Measurements from ENCODE around the gene TYRO3.

The TYRO3 gene

DNA sequence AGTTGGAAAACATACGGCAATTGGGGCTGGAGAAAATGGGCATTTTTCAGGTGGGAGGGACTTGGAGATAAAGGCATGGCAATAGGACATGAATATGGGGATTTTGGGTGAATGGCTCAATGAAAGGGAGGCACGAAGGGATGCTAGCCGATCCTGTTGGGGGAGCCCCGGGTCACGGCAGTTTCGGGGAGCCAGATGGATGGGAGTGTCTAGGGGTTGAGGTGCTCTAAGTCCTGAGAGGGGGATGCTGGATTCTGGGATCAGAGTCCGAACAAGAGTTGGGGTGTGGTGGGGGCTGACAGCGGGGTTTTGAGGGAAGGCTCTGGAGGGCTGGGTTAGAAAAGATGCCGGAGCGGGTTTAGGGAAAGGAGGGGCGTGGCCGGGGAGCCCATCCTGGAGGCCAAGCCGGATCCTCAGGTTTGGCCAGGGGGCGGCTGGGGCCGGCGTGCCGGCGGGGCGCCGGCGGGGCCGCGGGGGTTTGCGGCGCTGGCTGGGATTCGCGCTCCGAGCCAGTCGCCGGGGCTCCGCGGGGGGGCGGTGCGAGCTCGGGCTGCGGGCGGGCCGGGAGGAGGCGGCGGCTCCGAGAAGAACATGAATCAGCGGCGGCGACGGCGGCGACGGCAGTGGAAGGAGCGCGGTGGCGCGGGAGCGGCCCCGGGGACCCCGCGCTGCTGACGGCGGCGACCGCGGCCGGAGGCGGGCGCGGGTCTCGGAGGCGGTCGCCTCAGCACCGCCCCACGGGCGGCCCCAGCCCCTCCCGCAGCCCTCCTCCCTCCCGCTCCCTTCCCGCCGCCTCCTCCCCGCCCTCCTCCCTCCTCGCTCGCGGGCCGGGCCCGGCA is at the start of gene TYRO3:
Gene TYRO3, plus strand, starts transcription at position 813 of the 839 bp plus-strand sequence. CDS start 46 bp downstream, outside the sequence.
- peak within 1 kb of the TSS; percentile 72 for H3K4me3 ChIP-seq (ENCODE audit: control insufficient read depth, low read depth, low read length)
- DNase-seq (ENCODE audit: low read depth), result no peak
- TF ChIP-seq, protein P1, sequence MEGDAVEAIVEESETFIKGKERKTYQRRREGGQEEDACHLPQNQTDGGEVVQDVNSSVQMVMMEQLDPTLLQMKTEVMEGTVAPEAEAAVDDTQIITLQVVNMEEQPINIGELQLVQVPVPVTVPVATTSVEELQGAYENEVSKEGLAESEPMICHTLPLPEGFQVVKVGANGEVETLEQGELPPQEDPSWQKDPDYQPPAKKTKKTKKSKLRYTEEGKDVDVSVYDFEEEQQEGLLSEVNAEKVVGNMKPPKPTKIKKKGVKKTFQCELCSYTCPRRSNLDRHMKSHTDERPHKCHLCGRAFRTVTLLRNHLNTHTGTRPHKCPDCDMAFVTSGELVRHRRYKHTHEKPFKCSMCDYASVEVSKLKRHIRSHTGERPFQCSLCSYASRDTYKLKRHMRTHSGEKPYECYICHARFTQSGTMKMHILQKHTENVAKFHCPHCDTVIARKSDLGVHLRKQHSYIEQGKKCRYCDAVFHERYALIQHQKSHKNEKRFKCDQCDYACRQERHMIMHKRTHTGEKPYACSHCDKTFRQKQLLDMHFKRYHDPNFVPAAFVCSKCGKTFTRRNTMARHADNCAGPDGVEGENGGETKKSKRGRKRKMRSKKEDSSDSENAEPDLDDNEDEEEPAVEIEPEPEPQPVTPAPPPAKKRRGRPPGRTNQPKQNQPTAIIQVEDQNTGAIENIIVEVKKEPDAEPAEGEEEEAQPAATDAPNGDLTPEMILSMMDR (IDR thresholded peaks at IDR 0.05; ENCODE audit: control insufficient read depth, insufficient read depth, low read depth, low read length, missing control alignments), result no peak

DNA sequence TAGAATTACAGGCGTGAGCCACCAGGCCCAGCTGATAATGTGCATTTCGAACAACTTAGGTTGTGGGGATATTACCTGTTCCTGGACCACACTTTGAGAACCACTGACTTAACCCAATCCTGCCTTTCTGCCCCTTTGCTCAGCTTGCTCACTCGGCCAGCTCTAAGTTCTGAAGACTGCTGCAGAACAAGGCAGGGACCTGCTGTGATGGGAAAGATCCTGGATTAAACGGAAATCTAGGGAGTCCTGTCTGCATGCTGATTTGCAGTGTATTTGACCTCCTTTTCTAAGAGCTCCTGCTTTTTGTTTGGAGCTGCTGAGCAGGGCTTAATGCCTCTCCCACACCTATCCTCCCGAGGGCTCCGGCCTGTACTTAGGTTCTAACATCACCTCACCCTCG is 48.3 kb upstream of the TYRO3 start:
- DNase-seq (ENCODE audit: low read depth), result no peak
- H3K4me3 ChIP-seq (ENCODE audit: control insufficient read depth, low read depth, low read length), result no peak overlapping the region
- TF ChIP-seq, protein P1 (IDR thresholded peaks at IDR 0.05; ENCODE audit: control insufficient read depth, insufficient read depth, low read depth, low read length, missing control alignments), result no peak

DNA sequence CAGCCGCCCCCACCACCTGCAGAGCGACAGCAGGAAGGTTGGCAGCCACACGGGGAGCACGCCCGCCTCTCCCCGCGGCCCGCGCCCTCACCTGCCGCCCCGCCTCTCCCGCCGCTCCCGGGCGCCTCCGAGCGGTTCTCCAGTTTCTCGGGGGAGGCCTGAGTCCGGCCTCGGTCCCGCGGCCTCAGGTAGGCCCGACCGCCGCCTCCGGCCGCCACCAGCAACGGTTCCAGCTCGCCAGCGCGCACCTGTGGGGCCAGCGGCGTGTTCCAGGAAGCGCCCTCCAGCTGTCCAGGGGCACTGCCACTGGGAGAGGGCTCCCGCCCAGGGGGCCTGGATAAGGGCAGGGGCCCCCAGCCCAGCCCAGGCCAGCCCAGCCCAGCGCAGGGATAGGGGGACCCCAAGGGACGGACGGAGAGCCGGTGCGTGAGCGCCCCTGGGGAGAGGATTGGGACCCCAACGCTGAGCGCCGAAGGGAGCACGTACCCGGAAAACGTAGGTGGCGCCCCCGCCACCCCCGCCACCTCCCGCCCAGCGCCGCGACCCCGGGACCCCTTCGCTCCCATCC is 47.6 kb upstream of the TYRO3 start:
- TF ChIP-seq, protein P1 (IDR thresholded peaks at IDR 0.05; ENCODE audit: control insufficient read depth, insufficient read depth, low read depth, low read length, missing control alignments), result no peak
- DNase-seq (ENCODE audit: low read depth), result no peak
- no peak overlapping the region for H3K4me3 ChIP-seq (ENCODE audit: control insufficient read depth, low read depth, low read length)

DNA sequence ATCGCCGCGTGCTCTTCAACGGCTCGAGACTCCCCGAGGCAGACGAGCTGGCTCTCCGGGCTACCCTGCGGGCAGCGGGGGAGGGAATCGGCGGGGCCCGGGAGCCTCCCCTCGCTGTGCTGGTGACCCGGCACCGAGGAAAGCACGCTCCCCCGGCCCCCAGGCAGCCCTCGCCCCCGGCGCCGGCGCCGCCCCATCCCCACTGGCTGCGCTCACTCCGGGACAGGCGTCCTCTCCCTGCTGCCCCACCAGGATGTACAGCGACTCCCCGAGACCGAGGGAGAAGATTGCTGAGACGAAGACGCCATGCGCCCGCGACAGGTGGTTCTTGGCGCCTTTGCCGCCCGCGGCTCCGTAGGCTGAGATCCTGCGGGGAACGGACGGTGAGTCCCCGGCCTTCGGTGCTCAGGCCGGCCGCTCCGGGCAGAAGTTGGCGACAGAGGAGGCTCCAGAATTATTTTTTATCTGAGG is 47.1 kb upstream of the TYRO3 start:
- DNase-seq (ENCODE audit: low read depth), result no peak
- no peak overlapping the region for H3K4me3 ChIP-seq (ENCODE audit: control insufficient read depth, low read depth, low read length)
- TF ChIP-seq, protein P1 (IDR thresholded peaks at IDR 0.05; ENCODE audit: control insufficient read depth, insufficient read depth, low read depth, low read length, missing control alignments), result no peak

DNA sequence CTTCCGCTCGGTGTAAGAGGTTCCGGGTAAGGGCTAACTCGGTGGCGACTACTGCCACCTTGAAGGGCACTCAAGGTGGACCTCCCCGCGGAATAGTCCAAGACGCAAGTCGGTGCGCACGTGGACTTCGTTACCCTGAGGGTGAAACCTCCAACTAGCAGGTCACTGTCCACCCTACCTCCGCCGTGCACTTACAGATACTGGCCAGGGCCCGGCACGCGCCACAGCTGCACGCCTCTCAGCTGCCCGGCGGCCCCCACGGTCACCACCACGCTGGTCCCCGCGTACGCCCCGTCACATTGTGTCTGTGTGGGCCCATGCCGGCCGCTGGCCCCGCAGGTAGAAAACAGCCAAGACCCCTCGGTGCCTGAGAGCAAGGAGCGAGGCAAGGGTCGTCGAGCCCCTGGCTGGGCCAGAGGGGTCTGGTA is 46.5 kb upstream of the TYRO3 start:
- DNase-seq (ENCODE audit: low read depth), result no peak
- no peak overlapping the region for H3K4me3 ChIP-seq (ENCODE audit: control insufficient read depth, low read depth, low read length)
- TF ChIP-seq, protein P1 (IDR thresholded peaks at IDR 0.05; ENCODE audit: control insufficient read depth, insufficient read depth, low read depth, low read length, missing control alignments), result no peak

DNA sequence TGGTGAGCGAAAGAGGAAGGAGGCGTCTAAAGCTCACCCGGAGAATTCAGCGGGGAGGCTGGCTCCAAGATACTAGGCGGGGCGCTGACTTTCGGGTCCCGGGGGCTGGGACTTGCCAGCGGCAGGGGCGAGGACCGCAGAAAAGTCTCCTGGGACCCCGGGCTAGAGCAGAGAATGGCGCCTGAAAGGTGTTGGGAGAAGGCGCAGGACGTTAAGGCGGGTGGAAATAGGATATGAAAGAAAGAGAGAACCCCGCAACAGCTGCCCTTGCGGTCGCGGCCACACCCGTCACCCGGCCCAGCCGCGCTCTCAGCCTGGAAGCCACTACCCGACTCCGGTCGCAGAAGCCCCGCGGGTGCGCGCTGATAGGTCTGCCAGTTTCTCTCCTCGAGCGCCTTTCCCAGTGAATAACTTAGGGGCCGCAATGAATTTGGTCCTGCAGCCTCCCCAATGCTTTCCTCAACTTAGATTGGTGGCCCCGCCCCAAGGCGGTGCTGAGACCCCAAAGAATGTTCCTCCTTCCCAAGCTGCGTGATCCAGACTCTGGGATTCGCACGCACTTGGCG is 46.0 kb upstream of the TYRO3 start:
- TF ChIP-seq, protein P1 (IDR thresholded peaks at IDR 0.05; ENCODE audit: control insufficient read depth, insufficient read depth, low read depth, low read length, missing control alignments), result no peak
- DNase-seq (ENCODE audit: low read depth), result no peak
- peak overlapping the region; percentile 15 for H3K4me3 ChIP-seq (ENCODE audit: control insufficient read depth, low read depth, low read length)

Measured in AG09309 (cell line).